Measurements from ENCODE around the gene LHX3. TPM values are rescaled to one million over a fixed set of nuclear protein-coding genes. Genes with fewer than 3 reads are reported as not detected.

LHX3 gene
- total RNA-seq, 2 experiments from 2014 or later, result 0.11 to 0.16 TPM

- no peak for ATAC-seq (ENCODE audit: poor library complexity)
- H3K4me1 ChIP-seq (ENCODE audit: insufficient read depth, low read length), result peaks cover 31% of the 10 kb centered on the region
- intact Hi-C loops (cut with DNase I, micrococcal nuclease), result loop anchor here (2.0 to 10.0 kb wide), 5 partner anchors 115 to 340 kb away; partner anchors contain the start of genes UBAC1 (in 2 of the 2), CAMSAP1 (in 1 of the 2), DNLZ (in 1 of the 2) and SEC16A (in 1 of the 2)
- ChIA-PET POLR2A (interaction anchor here (2.5 kb wide), 1 partner anchor 20 kb away, joined by 7 read pairs; no protein-coding TSS in a partner anchor), CTCF (interaction anchor here (1.8 kb wide), 1 partner anchor 20 kb away, joined by 4 read pairs; no protein-coding TSS in a partner anchor)
- Mint-ChIP-seq H3K27me3 (no peaks in the 10 kb centered on the region), H3K9me3 (no peaks in the 10 kb centered on the region), H3K4me3 (peak overlapping the region; percentile 38), H3K4me1 (ENCODE audit: low read depth) (peaks cover 31% of the 10 kb centered on the region), H3K36me3 (ENCODE audit: low read depth) (peaks cover 7% of the 10 kb centered on the region), H3K27ac (no peak overlapping the region)
- no peaks in the 10 kb centered on the region for H3K27me3 ChIP-seq (ENCODE audit: control insufficient read depth in 1 of 2, insufficient read depth in 2 of 2, low read length in 2 of 2)
- no peak for DNase-seq
- no peaks in the 10 kb centered on the region for H3K9me3 ChIP-seq (ENCODE audit: control insufficient read depth in 1 of 2, insufficient read depth in 1 of 2, low read length in 2 of 2)
- no peak for TF ChIP-seq CTCF (IDR thresholded peaks at IDR 0.05)
- H3K36me3 ChIP-seq (ENCODE audit: insufficient read depth, low read length), result no peaks in the 10 kb centered on the region
- no peak overlapping the region for H3K4me3 ChIP-seq (ENCODE audit: low read length)
- H3K27ac ChIP-seq (ENCODE audit: low read depth in 1 of 2, low read length in 2 of 2), result no peak overlapping the region
Observed at GRCh38 chr9:136247551-136247916, 42.6 kb upstream of the LHX3 start.

- Mint-ChIP-seq H3K27me3 (no peaks in the 10 kb centered on the region), H3K4me3 (peak overlapping the region; percentile 38), H3K36me3 (ENCODE audit: low read depth) (peaks cover 7% of the 10 kb centered on the region), H3K4me1 (ENCODE audit: low read depth) (peaks cover 32% of the 10 kb centered on the region), H3K27ac (no peak overlapping the region), H3K9me3 (no peaks in the 10 kb centered on the region)
- Histone ChIP-seq H3K27ac (ENCODE audit: low read depth in 1 of 2, low read length in 2 of 2) (no peak overlapping the region), H3K27me3 (ENCODE audit: control insufficient read depth in 1 of 2, insufficient read depth in 2 of 2, low read length in 2 of 2) (no peaks in the 10 kb centered on the region), H3K4me3 (ENCODE audit: low read length) (no peak overlapping the region), H3K9me3 (ENCODE audit: control insufficient read depth in 1 of 2, insufficient read depth in 1 of 2, low read length in 2 of 2) (no peaks in the 10 kb centered on the region), H3K36me3 (ENCODE audit: insufficient read depth, low read length) (no peaks in the 10 kb centered on the region), H3K4me1 (ENCODE audit: insufficient read depth, low read length) (peaks cover 35% of the 10 kb centered on the region)
- intact Hi-C loops (cut with DNase I, micrococcal nuclease), result loop anchor here (1.0 to 10.0 kb wide), 6 partner anchors 20 to 340 kb away; partner anchors contain the start of genes UBAC1 (in 2 of the 2), CAMSAP1 (in 1 of the 2), DNLZ (in 1 of the 2) and SEC16A (in 1 of the 2)
- ATAC-seq (ENCODE audit: poor library complexity), result no peak
- DNase-seq, result no peak
- CTCF ChIA-PET, result interaction anchor here (1.8 kb wide), 1 partner anchor 20 kb away, joined by 4 read pairs; no protein-coding TSS in a partner anchor
- POLR2A ChIA-PET, result interaction anchor here (2.5 kb wide), 1 partner anchor 20 kb away, joined by 7 read pairs; no protein-coding TSS in a partner anchor
- TF ChIP-seq CTCF (IDR thresholded peaks at IDR 0.05), result no peak
Observed at GRCh38 chr9:136246849-136247550, 42.1 kb upstream of the LHX3 start.

- no peaks in the 10 kb centered on the region for H3K27me3 Mint-ChIP-seq
- H3K9me3 ChIP-seq (ENCODE audit: control insufficient read depth in 1 of 2, insufficient read depth in 1 of 2, low read length in 2 of 2), result no peaks in the 10 kb centered on the region
- intact Hi-C loops (cut with DNase I, micrococcal nuclease), result loop anchor here (1.0 to 10.0 kb wide), 7 partner anchors 22 to 338 kb away; partner anchors contain the start of genes DNLZ (in 2 of the 2), UBAC1 (in 2 of the 2), CAMSAP1 (in 1 of the 2) and SEC16A (in 1 of the 2)
- no peaks in the 10 kb centered on the region for H3K27me3 ChIP-seq (ENCODE audit: control insufficient read depth in 1 of 2, insufficient read depth in 2 of 2, low read length in 2 of 2)
- peaks cover 3% of the 10 kb centered on the region for H3K36me3 ChIP-seq (ENCODE audit: insufficient read depth, low read length)
- H3K27ac Mint-ChIP-seq, result peak within 1 kb of the TSS; percentile 76
- no peak for TF ChIP-seq CTCF (IDR thresholded peaks at IDR 0.05)
- H3K4me1 Mint-ChIP-seq (ENCODE audit: low read depth), result peaks cover 41% of the 10 kb centered on the region
- peak within 1 kb of the TSS; percentile 15 to 20 for H3K27ac ChIP-seq (ENCODE audit: low read depth in 1 of 2, low read length in 2 of 2)
- H3K9me3 Mint-ChIP-seq, result no peaks in the 10 kb centered on the region
- H3K4me1 ChIP-seq (ENCODE audit: insufficient read depth, low read length), result peaks cover 39% of the 10 kb centered on the region
- CTCF ChIA-PET, result interaction anchor here (1.8 kb wide), 1 partner anchor 22 kb away, joined by 4 read pairs; no protein-coding TSS in a partner anchor
- peak; percentile 73 to 94 (median 84) for DNase-seq
- peak within 1 kb of the TSS; percentile 63 for H3K4me3 ChIP-seq (ENCODE audit: low read length)
- POLR2A ChIA-PET, result interaction anchor here (2.5 to 2.8 kb wide), 2 partner anchors 22 kb away, joined by 7 to 12 read pairs; no protein-coding TSS in a partner anchor
- H3K36me3 Mint-ChIP-seq (ENCODE audit: low read depth), result peaks cover 7% of the 10 kb centered on the region
- H3K4me3 Mint-ChIP-seq, result peak within 1 kb of the TSS; percentile 94
- peak; percentile 81 for ATAC-seq (ENCODE audit: poor library complexity)
Observed at GRCh38 chr9:136245219-136246150, 40.6 kb upstream of the LHX3 start, which contains the start of gene QSOX2. TSS of gene QSOX2 (minus strand) at chr9:136245812. CDS start at chr9:136245803, 9 bp downstream.
